ENCODE measurements around the gene KCNQ5.

- TF ChIP-seq CTCF (IDR thresholded peaks at IDR 0.05) (no peak), POLR2A (IDR thresholded peaks at IDR 0.05) (no peak), POLR2AphosphoS5 (IDR thresholded peaks at IDR 0.05) (no peak), EP300 (IDR thresholded peaks at IDR 0.05) (no peak)
Measured at GRCh38 chr6:72761761-72762160, 139.9 kb downstream of the KCNQ5 start.
